NOMO-1 treated with DMSO at 0.1 percent for 48 hours (cell line): ENCODE results near the gene ASL.
A peak's percentile ranks its signal among the peaks of the same experiment; 100 is the strongest.
"Not testable (repeated sequence)": the region's sequence is repeated elsewhere in the genome, so short reads cannot be mapped to it uniquely, and the experiment has no call there.

Source experiments
- DNase-seq: peaks from one replicate; lab custom pipeline; 2025; ENCODE audit not compliant: unreplicated experiment; lab: John Stamatoyannopoulos, UW

ASL gene

GRCh38 chr7:66116680-66117420, 41.2 kb downstream of the ASL start:
- not testable (repeated sequence) for DNase-seq

GRCh38 chr7:66118603-66119002, 43.0 kb downstream of the ASL start:
- no peak for DNase-seq

GRCh38 chr7:66119245-66119850, 43.7 kb downstream of the ASL start:
- DNase-seq, result no peak

GRCh38 chr7:66123175-66123528, 47.5 kb downstream of the ASL start:
- no peak for DNase-seq

- DNase-seq, result not testable (repeated sequence)
Measured at GRCh38 chr7:66124569-66124861, 48.9 kb downstream of the ASL start.

- peak; percentile 26 for DNase-seq
Measured at GRCh38 chr7:66125052-66125694, 49.6 kb downstream of the ASL start.

GRCh38 chr7:66125781-66126352, 50.2 kb downstream of the ASL start:
- DNase-seq, result not testable (repeated sequence)

GRCh38 chr7:66127172-66127571, 51.6 kb downstream of the ASL start:
- not testable (repeated sequence) for DNase-seq

GRCh38 chr7:66138994-66139752, 63.6 kb downstream of the ASL start:
- no peak for DNase-seq

- DNase-seq, result no peak
Measured at GRCh38 chr7:66140924-66141323, 65.3 kb downstream of the ASL start.

GRCh38 chr7:66142334-66142733, 66.7 kb downstream of the ASL start:
- no peak for DNase-seq

GRCh38 chr7:66142996-66143395, 67.4 kb downstream of the ASL start:
- no peak for DNase-seq
